ENCODE results near the gene BRD1. TPM values are rescaled to one million over a fixed set of nuclear protein-coding genes. Genes with fewer than 3 reads are reported as not detected.

Gene BRD1
- polyA plus RNA-seq (ENCODE audit: insufficient read length): 25.1 TPM

DNA sequence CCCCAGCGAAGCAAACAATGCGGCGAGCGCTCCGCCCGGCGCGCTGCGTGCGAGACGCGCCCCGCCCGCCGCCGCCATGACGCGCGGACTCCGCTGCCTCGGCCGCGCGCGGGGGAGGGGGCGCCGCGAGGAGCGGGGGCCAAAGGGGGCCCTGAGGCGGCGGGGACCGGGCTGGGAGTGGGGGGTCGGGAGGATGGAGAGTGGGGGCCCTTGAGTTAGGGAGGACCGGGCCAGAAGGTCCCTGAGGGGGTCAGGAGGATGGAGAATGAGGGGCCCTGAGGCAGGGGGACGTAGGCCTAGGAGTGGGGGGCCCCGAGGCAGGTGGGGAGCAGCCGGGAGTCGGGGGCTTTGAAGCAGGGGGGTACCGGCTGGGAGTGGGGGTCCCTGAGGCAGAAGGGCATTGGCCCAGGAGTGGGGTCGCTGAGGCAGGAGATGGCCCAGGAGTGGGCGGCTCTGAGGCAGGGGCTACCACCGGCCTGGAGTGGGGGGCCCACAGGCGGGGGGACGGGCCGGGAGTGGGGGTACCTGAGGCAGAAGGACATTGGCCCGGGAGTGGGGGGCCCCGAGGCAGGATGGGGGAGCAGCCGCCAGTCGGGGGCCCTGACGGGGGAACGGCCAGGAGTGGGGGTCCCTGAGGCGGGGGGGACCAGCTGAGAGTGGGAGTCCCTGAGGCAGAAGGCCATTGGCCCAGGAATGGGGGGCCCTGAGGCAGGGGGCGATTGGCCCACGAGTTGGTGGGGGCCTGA is at the start of gene BRD1:
Gene BRD1 (minus strand): TSS at position 21 of the 746 bp plus-strand sequence. CDS start 3,556 bp downstream, outside the sequence.
- DNase-seq (ENCODE audit: low read depth): peak; percentile 32

DNA sequence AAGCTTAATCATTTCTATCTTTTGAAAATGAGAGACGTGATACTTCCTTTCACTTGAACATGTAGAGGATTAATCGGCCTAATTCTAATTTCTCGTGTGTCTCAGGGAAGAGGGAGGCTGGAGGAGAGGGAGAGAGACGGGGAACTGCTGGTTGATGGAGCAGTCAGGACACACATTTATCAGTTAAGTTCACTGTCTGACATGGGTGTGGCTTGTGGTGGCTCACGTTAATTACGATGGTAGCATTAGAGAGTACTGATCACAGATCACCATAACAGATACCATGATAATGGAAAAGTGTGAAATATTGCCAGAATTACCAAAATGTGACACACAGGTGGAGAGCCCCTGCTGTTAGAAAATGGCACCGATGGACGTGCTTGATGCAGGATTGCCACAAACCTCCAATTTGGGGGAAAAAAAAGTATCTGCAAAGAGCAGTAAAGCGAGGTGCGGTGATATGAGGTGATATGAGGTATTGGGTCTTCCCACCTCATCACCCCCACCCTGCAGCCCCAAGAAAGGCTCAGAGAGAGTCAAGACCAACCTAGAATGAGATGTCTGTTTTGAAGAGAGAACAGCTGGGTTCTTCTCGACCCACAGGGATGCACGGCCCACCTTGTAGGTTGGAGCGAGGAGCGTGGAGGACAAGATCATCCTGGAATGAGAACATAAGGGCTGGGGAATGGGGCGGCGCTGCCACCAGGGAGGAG is 45.7 kb upstream of the BRD1 start:
- no peak for DNase-seq (ENCODE audit: low read depth)

DNA sequence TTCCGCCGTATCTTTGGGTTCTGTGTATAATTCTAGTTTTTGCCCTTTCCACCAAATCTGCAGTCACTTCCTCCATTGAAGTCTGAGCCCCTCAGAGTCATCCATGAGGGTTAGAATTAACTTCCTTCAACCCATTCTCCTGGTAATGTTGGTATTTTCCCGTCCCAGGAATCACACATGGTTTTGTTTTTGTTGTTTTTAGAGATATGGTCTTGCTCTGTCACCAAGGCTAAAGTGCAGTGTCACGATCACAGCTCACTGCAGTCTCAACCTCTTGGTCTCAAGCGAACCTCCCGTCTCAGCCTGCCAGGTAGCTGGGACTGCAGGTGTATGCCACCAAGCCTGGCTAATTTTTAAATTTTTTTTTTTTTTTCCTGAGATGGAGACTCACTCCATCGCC is 44.7 kb upstream of the BRD1 start:
- no peak for DNase-seq (ENCODE audit: low read depth)

DNA sequence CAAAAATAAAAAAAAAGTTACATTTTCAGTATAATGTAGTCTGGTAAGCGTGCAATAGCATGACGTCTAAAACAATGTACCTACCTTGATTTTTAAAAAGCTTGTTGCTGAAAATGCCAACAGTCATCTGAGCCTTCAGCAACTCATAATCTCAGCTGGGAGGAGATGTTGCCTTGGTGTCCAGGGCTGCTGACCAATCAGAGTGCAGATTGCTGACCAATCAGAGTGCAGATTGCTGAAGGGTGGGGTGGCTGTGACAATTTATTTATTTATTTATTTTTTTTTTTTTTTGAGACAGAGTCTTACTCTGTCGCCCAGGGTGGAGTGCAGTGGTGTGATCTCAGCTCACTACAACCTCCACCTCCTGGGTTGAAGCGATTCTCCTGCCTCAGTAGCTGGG is 43.8 kb upstream of the BRD1 start:
- DNase-seq (ENCODE audit: low read depth): no peak

DNA sequence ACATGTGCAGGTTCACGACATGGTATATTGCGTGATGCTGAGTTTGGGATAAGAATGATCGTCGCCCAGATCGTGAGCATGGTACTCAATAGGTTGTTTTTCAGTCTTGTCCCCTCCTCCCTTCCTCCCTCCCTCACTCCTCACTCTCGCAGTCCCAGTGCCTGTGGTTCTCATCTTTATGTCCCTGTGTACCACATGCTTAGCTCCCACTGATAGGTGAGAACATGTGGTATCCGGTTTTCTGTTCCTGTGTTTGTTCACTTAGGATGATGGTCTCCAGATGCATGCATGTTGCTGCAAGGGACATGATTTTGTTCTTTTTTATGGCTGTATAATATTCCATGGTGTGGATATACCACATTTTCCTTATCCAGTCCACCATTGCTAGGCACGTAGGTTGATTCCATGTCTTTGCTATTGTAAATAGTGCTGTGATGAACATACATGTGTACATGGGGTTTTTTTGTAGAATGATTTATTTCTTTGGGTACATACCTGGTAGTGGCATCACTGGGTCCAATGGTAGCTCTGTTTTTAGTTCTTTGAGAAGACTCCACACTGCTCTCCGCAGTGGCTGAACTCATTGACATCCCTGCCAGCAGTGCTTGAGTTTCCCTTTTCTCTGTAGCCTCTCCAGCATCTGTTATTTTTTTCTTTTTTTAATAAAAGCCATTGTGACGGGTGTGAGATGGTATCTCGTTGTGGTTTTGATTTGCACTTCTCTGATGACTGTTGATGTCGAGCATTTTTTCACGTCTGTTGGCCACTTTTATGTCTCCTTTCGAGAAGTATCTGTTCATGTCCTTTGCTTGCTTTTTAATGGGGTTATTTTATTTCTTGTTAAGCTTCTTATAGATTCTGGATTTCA is 42.4 kb upstream of the BRD1 start:
- DNase-seq (ENCODE audit: low read depth): no peak

DNA sequence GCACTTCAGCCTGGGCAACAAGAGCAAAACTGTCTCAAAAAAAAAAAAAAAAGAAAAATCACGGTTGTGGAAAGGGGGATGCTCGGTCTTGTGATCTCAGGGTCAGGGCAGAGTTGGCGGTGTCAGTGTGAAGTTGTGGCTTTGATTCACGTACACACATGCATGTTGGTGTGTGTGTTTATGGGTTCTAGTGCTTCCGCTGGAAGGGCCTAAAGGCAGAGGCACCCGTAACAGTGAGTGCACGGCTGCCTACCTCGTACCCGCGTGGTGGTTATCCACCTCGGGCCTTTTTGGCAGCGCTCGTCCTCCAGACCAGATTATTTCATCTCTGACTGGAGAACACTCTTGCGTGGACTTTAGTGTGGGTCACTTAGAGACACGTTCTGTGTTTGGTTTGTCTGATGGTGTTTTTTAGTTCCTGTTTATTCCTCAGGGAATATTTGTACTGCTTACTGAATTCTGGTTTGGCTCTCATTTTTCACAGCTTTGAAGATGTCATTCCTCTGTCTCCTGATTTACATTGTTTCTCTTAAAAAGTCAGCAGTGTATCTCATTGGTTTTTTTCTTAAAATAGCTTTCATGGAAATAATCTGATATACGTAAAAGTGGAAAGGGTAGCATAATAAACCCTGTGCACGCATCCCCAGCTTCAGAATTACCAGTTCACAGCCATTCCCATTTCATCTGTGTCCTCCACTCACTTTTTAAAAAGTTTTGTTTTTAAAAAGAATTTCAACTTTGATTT is 41.6 kb upstream of the BRD1 start:
- no peak for DNase-seq (ENCODE audit: low read depth)

DNA sequence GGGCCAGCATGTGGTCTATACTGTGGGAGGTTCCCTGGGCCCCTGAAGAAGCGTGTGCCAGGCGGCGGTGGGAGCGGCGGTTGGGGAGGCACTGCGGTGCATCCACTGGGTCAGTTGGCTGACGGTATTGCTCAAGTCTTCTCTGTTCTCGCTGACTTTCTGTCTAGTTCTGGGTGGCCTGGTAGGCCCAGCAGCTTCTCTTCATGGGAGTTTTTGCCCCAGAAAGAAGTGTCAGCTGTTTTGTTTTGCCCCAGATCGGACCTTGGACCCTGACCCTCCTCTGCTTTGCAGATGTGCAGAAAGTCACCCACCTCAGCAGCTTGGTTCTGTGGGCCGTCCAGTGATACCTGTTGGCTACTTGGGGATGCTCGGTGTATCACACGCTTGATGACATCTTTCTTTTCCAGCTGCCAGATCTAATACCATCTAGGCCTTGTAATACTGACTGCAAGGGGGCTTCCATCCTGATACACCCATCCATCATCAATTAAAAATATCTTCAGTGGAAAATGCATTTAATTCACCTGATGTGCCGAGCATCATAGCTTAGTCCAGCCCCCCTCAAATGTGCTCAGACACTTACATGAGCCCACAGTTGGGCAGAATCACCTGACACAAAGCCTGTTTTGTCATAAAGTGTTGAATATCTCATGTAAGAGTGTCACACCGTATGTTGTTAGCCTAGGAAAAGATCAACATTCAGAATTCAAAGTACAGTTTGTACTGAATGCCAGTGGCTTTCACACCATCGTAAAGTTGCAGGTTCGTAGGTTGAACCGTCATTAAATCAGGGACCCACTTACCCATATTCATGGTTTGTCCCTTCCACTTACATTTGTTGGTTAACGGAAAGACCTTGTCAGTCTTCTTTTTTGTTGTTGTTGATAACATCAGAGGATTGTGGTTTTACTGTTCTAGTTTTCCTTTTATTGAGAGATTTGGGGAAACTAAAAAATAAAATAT is 39.9 kb upstream of the BRD1 start:
- no peak for DNase-seq (ENCODE audit: low read depth)

DNA sequence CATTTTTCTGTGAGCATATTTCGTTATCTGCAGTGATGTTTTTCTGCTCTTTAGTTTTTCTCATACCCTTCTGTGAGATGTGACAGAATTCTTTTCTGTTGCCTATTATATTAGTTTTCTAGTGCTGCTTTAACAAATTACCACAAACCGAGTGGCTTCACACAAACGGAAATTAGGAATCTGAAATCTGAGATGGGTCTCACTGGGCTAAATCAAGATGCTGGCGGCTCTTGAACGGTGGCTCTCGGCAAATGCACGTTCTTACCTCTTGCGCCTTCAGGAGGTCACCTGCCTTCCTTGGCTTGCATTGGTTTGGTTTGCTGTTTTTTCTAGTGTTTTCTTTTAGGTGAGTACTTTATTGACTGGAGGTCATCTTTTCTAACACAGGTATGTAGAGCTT is 39.0 kb upstream of the BRD1 start:
- DNase-seq (ENCODE audit: low read depth): no peak

DNA sequence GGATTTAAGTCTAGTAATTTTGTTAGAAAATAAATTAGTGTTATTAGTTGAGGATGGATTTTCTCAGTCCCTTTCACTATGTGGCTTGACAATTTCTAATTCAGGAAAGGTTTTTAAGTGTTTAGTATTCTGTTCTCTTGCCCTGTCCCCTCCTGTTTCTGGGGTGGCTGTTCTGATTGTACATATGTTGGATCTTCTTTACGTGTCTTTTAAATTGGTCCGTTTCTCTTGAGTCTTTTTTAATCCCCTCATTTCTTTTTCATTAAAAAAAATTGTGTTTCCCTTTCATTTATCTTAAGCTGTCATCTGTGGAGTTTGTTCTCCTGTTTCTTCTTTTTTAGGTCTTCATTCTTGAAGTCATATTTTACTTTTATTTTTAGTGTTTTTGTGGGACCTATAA is 38.5 kb upstream of the BRD1 start:
- no peak for DNase-seq (ENCODE audit: low read depth)

DNA sequence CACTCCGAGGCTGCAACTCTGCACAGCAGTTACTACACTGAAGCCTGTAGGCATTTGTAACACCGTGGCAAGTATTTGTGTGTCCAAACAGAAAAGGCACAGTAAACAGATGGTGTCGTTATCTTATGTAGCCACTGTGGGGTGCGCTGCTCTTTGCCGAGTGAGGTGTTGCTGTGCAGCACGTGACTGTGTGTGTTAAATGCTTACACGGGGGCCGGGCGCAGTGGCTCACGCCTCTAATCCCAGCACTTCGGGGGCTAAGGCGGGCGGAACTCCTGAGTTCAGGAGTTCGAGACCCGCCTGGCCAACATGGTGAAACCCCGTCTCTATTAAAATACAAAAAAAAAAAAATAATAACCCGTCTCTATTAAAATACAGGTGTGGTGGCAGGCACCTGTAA is 37.5 kb upstream of the BRD1 start:
- no peak for DNase-seq (ENCODE audit: low read depth)

DNA sequence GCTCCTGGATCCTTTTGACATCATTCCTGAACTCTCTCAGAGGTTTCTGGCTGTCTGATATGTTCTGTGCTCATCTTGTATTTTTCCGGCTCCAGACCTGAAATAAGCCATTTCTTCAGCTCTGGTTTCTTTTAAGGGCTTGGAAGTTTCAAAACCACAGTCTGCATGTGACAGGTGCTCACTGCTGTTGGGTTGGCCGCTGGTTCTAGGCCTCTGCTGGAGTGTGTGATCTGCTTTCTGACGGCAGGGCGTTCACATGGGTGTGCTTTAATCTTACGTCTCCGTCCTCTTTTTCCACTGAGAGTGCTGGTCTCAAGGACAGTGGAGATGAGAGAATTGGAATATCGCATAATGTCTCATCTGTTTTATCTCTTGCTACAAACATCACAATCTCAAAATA is 36.3 kb upstream of the BRD1 start:
- DNase-seq (ENCODE audit: low read depth): no peak

DNA sequence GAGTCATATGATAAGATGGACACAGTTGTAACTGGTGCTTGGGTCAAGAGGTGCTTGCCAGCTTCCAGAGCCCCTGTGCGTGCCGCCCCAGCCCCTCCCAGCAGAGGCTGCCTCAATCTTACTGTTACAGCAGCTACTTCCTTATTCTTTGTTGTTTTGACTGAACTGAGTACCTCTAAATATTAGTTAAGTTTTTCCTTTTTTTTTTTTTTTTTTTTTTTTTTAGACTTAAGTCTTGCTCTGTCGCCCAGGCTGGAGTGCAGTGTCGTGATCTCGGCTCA is 34.8 kb upstream of the BRD1 start:
- no peak for DNase-seq (ENCODE audit: low read depth)

DNA sequence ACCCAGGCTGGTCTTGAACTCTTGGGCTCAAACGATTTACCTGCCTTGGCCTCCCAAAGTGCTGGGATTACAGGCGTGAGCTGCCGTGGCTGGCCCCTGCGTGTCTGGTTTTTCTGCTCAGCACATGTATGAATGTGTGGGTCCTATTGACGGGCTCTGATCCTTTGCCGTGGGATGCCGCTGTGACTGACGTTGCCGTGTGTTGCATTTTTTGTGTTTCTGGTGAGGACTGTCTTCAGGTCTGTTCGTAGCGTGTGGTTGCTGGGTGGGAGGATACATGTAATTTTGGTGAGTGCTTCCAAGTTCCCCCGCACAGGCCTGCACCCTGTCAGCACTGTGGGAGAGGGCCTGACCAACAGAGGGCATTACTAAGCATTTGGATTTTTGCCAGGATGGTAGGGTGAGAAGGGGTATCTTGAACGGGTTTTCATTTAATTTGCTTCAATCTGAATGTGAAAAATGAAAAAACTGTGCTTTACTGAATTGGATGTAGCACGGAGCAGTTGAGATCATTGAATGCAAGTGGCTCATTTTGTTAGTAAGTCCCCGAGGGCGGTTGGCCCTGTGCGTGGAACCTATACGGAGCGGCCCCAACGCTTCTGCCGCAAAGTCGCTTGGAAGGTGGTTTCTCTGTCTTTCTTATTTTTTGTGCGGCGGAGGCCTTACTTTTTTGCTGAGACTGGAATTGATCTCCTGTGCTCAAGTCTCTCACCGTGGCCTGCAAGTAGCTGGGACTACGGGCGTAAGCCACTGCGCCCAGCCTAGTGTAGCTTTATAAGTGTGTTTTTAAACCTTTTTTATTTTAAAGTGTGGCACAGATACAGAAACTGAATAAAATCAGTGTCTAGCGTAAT is 34.2 kb upstream of the BRD1 start:
- no peak for DNase-seq (ENCODE audit: low read depth)

DNA sequence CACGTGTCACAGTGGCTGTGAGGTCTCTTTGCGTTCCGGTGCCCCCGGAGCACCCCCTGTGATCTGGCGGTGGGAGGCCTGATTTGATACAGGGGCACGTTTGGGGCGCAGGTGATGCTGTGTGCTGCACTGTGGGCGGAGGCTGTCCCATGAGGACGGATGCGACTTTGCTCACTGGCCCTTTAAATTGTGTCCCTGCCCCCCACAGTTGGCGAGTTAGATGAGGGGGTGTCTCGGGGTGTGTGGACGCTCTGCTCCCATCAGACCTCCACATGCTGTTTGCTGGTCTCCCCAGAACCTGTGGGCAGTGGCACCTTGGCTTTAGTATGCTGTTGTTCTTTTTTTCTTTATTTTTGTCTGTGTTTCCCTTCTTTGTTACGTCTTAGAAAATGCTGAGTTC is 31.2 kb upstream of the BRD1 start:
- no peak for DNase-seq (ENCODE audit: low read depth)

DNA sequence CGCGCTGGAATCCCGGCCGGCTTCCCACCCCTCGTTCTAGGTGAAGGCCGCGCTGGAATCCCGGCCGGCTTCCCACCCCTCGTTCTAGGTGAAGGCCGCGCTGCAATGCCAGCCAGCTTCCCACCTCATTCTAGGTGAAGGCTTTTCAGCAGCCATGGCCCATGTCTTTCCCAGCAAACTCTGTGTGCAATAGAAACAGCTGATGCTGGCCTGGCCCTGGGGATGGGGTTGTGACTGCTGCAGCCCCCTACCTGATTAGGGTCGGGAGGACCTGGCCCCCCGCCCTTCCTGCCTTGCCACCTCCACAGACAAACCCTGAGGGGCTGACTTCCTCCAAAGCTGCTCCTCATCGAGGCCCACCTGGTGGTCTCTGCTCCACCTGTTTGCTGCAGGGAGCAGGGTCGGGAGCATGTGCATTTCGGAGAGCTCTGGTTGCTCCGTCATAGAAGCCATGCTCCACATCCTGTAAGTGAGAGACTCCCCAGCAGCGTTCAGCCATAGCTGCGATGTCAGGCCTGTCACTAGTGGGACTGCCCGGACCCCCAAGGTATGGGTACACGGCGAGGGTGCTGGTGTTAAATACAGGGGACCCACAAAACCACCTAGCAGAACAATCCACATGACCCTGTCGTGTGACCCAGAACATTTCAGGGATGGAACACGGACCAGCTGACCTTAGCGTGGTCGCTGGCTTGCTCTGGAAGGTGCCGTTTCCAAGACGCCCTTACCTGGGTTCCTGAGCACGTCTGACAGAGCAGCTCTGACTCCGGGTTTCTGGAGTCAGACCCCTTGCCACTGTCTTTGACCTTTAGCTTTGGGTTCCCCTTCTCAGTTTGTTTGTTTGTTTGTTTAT is 29.3 kb upstream of the BRD1 start:
- DNase-seq (ENCODE audit: low read depth): no peak

DNA sequence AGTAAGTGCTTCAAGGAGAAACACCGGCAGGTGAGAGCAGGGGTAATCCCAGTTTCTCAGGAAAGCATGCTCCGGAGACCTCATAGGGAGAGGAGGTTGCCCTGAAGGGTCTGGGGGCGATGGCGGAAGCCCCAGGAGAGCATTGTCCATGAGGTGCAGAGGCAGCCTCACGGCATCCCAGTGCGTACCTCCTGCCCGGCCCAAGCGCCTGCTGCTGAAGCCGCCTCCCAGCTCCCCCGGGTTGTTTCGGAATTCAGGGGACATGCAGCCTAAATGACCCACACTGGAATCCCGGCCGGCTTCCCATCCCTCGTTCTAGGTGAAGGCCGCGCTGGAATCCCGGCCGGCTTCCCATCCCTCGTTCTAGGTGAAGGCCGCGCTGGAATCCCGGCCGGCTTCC is 28.7 kb upstream of the BRD1 start:
- no peak for DNase-seq (ENCODE audit: low read depth)

DNA sequence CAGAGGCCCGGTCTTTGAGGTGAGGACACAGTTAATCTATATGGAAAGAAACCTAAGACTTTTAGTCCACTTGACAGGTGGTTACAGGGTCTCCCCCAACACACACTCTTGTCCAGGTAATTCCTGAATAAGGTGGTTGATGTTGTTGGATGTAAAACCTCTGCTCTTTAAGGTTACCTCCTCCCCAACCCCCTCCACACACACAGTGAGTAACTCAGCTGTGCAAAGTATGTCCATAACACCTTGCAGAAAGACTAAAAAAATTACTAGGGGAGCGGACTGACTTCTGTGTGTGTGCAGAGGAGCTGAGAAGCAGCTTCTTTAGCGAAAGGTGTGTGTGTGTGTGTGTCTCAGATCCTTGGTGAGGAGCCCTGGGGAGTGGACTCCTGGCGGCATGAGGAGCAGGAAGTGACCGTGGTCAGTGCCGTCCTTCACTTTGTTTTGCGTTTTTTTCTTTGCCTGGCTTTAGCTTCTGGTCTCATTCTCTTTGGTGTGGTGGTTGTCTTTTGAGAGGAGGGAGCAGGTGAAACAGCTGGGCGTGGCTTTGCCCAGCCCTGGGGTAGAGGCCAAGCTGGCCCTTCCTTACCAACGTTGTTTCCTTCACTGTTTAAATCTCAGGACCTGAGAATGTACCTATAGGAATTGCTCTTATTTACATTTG is 27.7 kb upstream of the BRD1 start:
- no peak for DNase-seq (ENCODE audit: low read depth)
